ENCODE data around the gene GFPT2.

GRCh38 chr5:180345186-180345585 lies 8.0 kb downstream of the GFPT2 start:
- TF ChIP-seq CTCF (IDR thresholded peaks at IDR 0.05) (no peak), POLR2A (IDR thresholded peaks at IDR 0.05) (no peak)
